OCI-LY7 (cell line): ENCODE results near the gene LRCOL1. TPM values are rescaled to one million over a fixed set of nuclear protein-coding genes. Genes with fewer than 3 reads are reported as not detected.

Source experiments
- BruUV-seq: library from RNA; stranded (reverse); fragments of 400-500 nt; replicated peaks from 2 replicates; lab custom pipeline; 2021; lab: Mats Ljungman, UMichigan
- CTCF ChIA-PET: fragments of 300-600 bp; sonication (Branson Sonifier 250); formaldehyde crosslinking; loops from one replicate; lab custom pipeline; 2022; ENCODE audit warnings: antibody characterized with exemption; ENCODE audit not compliant: unreplicated experiment; lab: Charles Lee
- POLR2A ChIA-PET: fragments of 300-600 bp; sonication (Branson Sonifier 250); formaldehyde crosslinking; loops from one replicate; lab custom pipeline; 2022; ENCODE audit warnings: antibody characterized with exemption; lab: Charles Lee
- DNase-seq: peaks from one replicate; pipeline ENCODE4 v3.0.0-alpha.2; 2015; ENCODE audit warnings: low spot score
- H2AFZ ChIP-seq: fragments of 200-600 bp; sonication (generic), shearing (Covaris generic); 2 replicates; pipeline ENCODE4 v1.6.1; 2014; ENCODE audit warnings: mild to moderate bottlenecking, antibody characterized with exemption, low read length, moderate library complexity
- H3K27ac ChIP-seq: fragments of 200-600 bp; sonication (generic); 2 replicates; pipeline ENCODE4 v1.5.1; 2014; ENCODE audit warnings: mixed run types, low read depth, mild to moderate bottlenecking, moderate library complexity, low read length, inconsistent platforms; ENCODE audit not compliant: poor library complexity, severe bottlenecking
- H3K36me3 ChIP-seq: fragments of 200-600 bp; sonication (generic); 2 replicates; pipeline ENCODE4 v1.6.1; 2014; ENCODE audit warnings: mild to moderate bottlenecking, antibody characterized with exemption, low read length, moderate library complexity, mixed read lengths; ENCODE audit not compliant: insufficient read depth
- H3K4me1 ChIP-seq: fragments of 200-600 bp; sonication (generic); 2 replicates; pipeline ENCODE4 v1.5.1; 2014; ENCODE audit warnings: mild to moderate bottlenecking, low read length; ENCODE audit not compliant: insufficient read depth, poor library complexity, severe bottlenecking
- H3K4me2 ChIP-seq: fragments of 200-600 bp; sonication (generic); 2 replicates; pipeline ENCODE4 v1.6.1; 2014; ENCODE audit warnings: mild to moderate bottlenecking, low read length
- H3K4me3 ChIP-seq: fragments of 200-600 bp; sonication (generic); 2 replicates; pipeline ENCODE4 v1.5.1; 2014; ENCODE audit warnings: mild to moderate bottlenecking, low read depth, low read length; ENCODE audit not compliant: poor library complexity, severe bottlenecking
- H3K79me2 ChIP-seq: fragments of 200-600 bp; sonication (generic); 2 replicates; pipeline ENCODE4 v1.6.1; 2016; ENCODE audit warnings: low read depth, mild to moderate bottlenecking, low read length, moderate library complexity, mixed read lengths; ENCODE audit not compliant: insufficient read depth
- H3K9me2 ChIP-seq: fragments of 200-600 bp; sonication (generic); 2 replicates; pipeline ENCODE4 v1.6.1; 2016; ENCODE audit warnings: mild to moderate bottlenecking, low read length, mixed read lengths; ENCODE audit not compliant: insufficient read depth
- H3K9me3 ChIP-seq: fragments of 200-600 bp; sonication (generic); 2 replicates; pipeline ENCODE4 v1.6.1; 2014; ENCODE audit warnings: mild to moderate bottlenecking, mixed run types, low read length, mixed read lengths
- H4K20me1 ChIP-seq: fragments of 200-600 bp; sonication (generic); 2 replicates; pipeline ENCODE4 v1.6.1; 2014; ENCODE audit warnings: mild to moderate bottlenecking, antibody characterized with exemption, low read length, moderate library complexity, mixed read lengths; ENCODE audit not compliant: insufficient read depth
- CTCF ChIP-seq: fragments of 200-600 bp; sonication (generic); conservative IDR thresholded peaks from 2 replicates; pipeline ENCODE4 v1.5.1; 2014; ENCODE audit warnings: mild to moderate bottlenecking, antibody characterized with exemption, low read length, moderate library complexity, mixed read lengths
- EZH2phosphoT487 ChIP-seq: fragments of 200-600 bp; sonication (generic); IDR thresholded peaks from 2 replicates; pipeline ENCODE4 v1.6.1; 2018; ENCODE audit warnings: low read depth, borderline replicate concordance, mild to moderate bottlenecking, mixed run types, antibody characterized with exemption, low read length, moderate library complexity, mixed read lengths
- intact Hi-C: fragments of 100-400 bp; cut with micrococcal nuclease; formaldehyde crosslinking; loops from one replicate; pipeline ENCODE4 v1.10.0; 2022; ENCODE audit not compliant: unreplicated experiment
- total RNA-seq, 2 experiments: library from RNA; depleted of rRNA in 1 of 2; stranded (reverse); fragments of >200 nt in 1 of 2; shearing (Covaris generic) in 1 of 2; gene quantifications; 2 replicates each; pipeline ENCODE4 v1.2.3, GENCODE V29; 2014 to 2022

LRCOL1 gene
- total RNA-seq, 2 experiments from 2014 or later, result not detected

- intact Hi-C loops, result loop anchor here (1.0 to 2.0 kb wide), 4 partner anchors 33 to 146 kb away; partner anchors contain the start of gene FBRSL1
- POLR2A ChIA-PET, result no interaction called here
- CTCF ChIA-PET, result interaction anchor here (0.6 kb wide), 1 partner anchor 83 kb away, joined by 3 read pairs; no protein-coding TSS in a partner anchor
- H3K9me2 ChIP-seq, result no peaks in the 10 kb centered on the region
- H3K9me3 ChIP-seq, result no peaks in the 10 kb centered on the region
- peaks cover 34% of the 10 kb centered on the region for H3K4me1 ChIP-seq
- H4K20me1 ChIP-seq, result no peaks in the 10 kb centered on the region
- no peak overlapping the region for H3K27ac ChIP-seq
- BruUV-seq, result no TSS peak
- H2AFZ ChIP-seq, result no peak overlapping the region
- H3K4me3 ChIP-seq, result peak overlapping the region; percentile 84
- no peaks in the 10 kb centered on the region for H3K36me3 ChIP-seq
- TF ChIP-seq EZH2phosphoT487 (no peak), CTCF (peak; percentile 27)
- DNase-seq, result peak; percentile 48
- H3K79me2 ChIP-seq, result no peaks in the 10 kb centered on the region
- H3K4me2 ChIP-seq, result peak overlapping the region; percentile 86
Measured at GRCh38 chr12:132561427-132562156, 48.8 kb downstream of the LRCOL1 start.

GRCh38 chr12:132560614-132561426 lies 49.6 kb downstream of the LRCOL1 start:
- Histone ChIP-seq H2AFZ (no peak overlapping the region), H4K20me1 (no peaks in the 10 kb centered on the region), H3K36me3 (no peaks in the 10 kb centered on the region), H3K4me1 (peaks cover 34% of the 10 kb centered on the region), H3K4me2 (peak overlapping the region; percentile 86), H3K9me3 (no peaks in the 10 kb centered on the region), H3K4me3 (peak overlapping the region; percentile 84), H3K27ac (peak overlapping the region; percentile 36), H3K9me2 (no peaks in the 10 kb centered on the region), H3K79me2 (no peaks in the 10 kb centered on the region)
- intact Hi-C loops, result loop anchor here (1.0 to 2.0 kb wide), 4 partner anchors 34 to 146 kb away; partner anchors contain the start of gene FBRSL1
- ChIA-PET POLR2A (interaction anchor here (0.6 kb wide), 1 partner anchor 114 kb away, joined by 3 read pairs; no protein-coding TSS in a partner anchor), CTCF (no interaction called here)
- DNase-seq, result peak; percentile 89
- no TSS peak for BruUV-seq
- no peak for TF ChIP-seq EZH2phosphoT487
- peak; percentile 88 for TF ChIP-seq CTCF
